HepG2 (cell line): Measurements from ENCODE around the gene NDUFAF8.

Source experiments
- ATF6 ChIP-seq: sonication (generic); formaldehyde crosslinking; conservative IDR thresholded peaks from 2 replicates; pipeline ENCODE4 v1.4.0; 2020; ENCODE audit warnings: missing genetic modification reagents
- CTCF ChIP-seq: sonication (generic); formaldehyde crosslinking; IDR thresholded peaks from 2 replicates; pipeline ENCODE4 v1.5.0; 2020; ENCODE audit warnings: mild to moderate bottlenecking, missing genetic modification reagents, moderate library complexity
- EZH2 ChIP-seq: conservative IDR thresholded peaks from 2 replicates; pipeline ENCODE4 v1.6.1; 2012; ENCODE audit warnings: mild to moderate bottlenecking, low read depth, low read length, moderate library complexity
- FOXK2 ChIP-seq: fragments of 450-650 bp; IDR thresholded peaks from 2 replicates; pipeline ENCODE4 v1.6.1; 2016
- HMG20A ChIP-seq: IDR thresholded peaks from 2 replicates; pipeline ENCODE4 v1.6.1; 2016; ENCODE audit warnings: borderline replicate concordance
- HNRNPK ChIP-seq: fragments of 200-400 bp; formaldehyde crosslinking; IDR thresholded peaks from 2 replicates; pipeline ENCODE4 v1.6.1; 2018; ENCODE audit warnings: low read length, low read depth, moderate library complexity, mild to moderate bottlenecking; ENCODE audit not compliant: poor library complexity, severe bottlenecking
- JUNB ChIP-seq: sonication (generic); formaldehyde crosslinking; IDR thresholded peaks from 2 replicates; pipeline ENCODE4 v1.8.0; 2022; ENCODE audit warnings: missing genetic modification reagents, mild to moderate bottlenecking, borderline replicate concordance
- MAX ChIP-seq: IDR thresholded peaks from 2 replicates; pipeline ENCODE4 v1.6.1; 2012; ENCODE audit warnings: inconsistent platforms
- NBN ChIP-seq: fragments of 450-650 bp; conservative IDR thresholded peaks from 2 replicates; pipeline ENCODE4 v1.6.1; 2017
- POLR2A ChIP-seq, 2 experiments: IDR thresholded peaks; 2 replicates each; pipeline ENCODE4 v1.6.1; 2011; ENCODE audit warnings: low read depth in 2 of 2, low read length in 2 of 2, mild to moderate bottlenecking in 1 of 2, moderate library complexity in 1 of 2; ENCODE audit not compliant: insufficient read depth in 1 of 2
- SUZ12 ChIP-seq: fragments of 150-350 bp; IDR thresholded peaks from 2 replicates; pipeline ENCODE4 v1.6.1; 2014; ENCODE audit warnings: low read depth, low read length
- TSC22D2 ChIP-seq: sonication (generic); formaldehyde crosslinking; IDR thresholded peaks from 2 replicates; pipeline ENCODE4 v1.5.1; 2020; ENCODE audit warnings: missing genetic modification reagents, mild to moderate bottlenecking, borderline replicate concordance
- ZNF639 ChIP-seq: conservative IDR thresholded peaks from 2 replicates; pipeline ENCODE4 v1.6.1; 2018; ENCODE audit warnings: missing genetic modification reagents

GRCh38 chr17:81213978-81214377, 25.1 kb upstream of the NDUFAF8 start:
- TF ChIP-seq HNRNPK, result no peak
- TF ChIP-seq HMG20A (CRISPR knock-in tag), result no peak
- no peak for TF ChIP-seq MAX
- TF ChIP-seq CTCF, result no peak
- TF ChIP-seq EZH2, result no peak
- no peak for TF ChIP-seq TSC22D2 (CRISPR knock-in tag)
- no peak for TF ChIP-seq JUNB (CRISPR knock-in tag)
- TF ChIP-seq NBN, result no peak
- no peak for TF ChIP-seq ZNF639 (CRISPR knock-in tag)
- no peak for TF ChIP-seq ATF6
- no peak for TF ChIP-seq FOXK2
- TF ChIP-seq SUZ12, result no peak
- no peak for TF ChIP-seq POLR2A (IDR thresholded peaks at IDR 0.05; ENCODE audit: insufficient read depth in 1 of 2, low read depth in 2 of 2, low read length in 2 of 2)
